Body of pancreas (tissue), 4 donors: ENCODE results near the gene SEMA4F.

ENCODE experiments used
- POLR2A ChIP-seq, 3 donors: fragments of 450-650 bp; IDR thresholded peaks; one replicate each; pipeline ENCODE4 v1.6.1; 2016; ENCODE audit warnings: antibody characterized with exemption in 3 of 3, mild to moderate bottlenecking in 2 of 3
- TF ChIP-seq, protein P1 (sequence below), 7 experiments: fragments of 450-650 bp in 4 of 7; fragments of 200-600 bp in 3 of 7; sonication (generic) in 3 of 7; IDR thresholded peaks; one replicate each; pipeline ENCODE4 v1.5.1; 2016 to 2019; ENCODE audit warnings: antibody characterized with exemption in 7 of 7

GRCh38 chr2:74715081-74715791 is 61.2 kb downstream of the SEMA4F start:
- TF ChIP-seq, protein P1, sequence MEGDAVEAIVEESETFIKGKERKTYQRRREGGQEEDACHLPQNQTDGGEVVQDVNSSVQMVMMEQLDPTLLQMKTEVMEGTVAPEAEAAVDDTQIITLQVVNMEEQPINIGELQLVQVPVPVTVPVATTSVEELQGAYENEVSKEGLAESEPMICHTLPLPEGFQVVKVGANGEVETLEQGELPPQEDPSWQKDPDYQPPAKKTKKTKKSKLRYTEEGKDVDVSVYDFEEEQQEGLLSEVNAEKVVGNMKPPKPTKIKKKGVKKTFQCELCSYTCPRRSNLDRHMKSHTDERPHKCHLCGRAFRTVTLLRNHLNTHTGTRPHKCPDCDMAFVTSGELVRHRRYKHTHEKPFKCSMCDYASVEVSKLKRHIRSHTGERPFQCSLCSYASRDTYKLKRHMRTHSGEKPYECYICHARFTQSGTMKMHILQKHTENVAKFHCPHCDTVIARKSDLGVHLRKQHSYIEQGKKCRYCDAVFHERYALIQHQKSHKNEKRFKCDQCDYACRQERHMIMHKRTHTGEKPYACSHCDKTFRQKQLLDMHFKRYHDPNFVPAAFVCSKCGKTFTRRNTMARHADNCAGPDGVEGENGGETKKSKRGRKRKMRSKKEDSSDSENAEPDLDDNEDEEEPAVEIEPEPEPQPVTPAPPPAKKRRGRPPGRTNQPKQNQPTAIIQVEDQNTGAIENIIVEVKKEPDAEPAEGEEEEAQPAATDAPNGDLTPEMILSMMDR (IDR thresholded peaks at IDR 0.05), result peak; percentile 66 to 90 (median 85)
- TF ChIP-seq POLR2A (IDR thresholded peaks at IDR 0.05), result no peak
